Stimulated activated CD8-positive, alpha-beta memory T cell treated with anti-CD3 and anti-CD28 coated beads, Interleukin-15, amount 100 ng/mL, for 24 hours (primary cell): ENCODE results near the gene CAPN8.

ENCODE experiments used
- DNase-seq: peaks from one replicate; pipeline ENCODE4 v3.0.0-alpha.2; 2020; ENCODE audit warnings: low read depth

CAPN8 gene

DNA sequence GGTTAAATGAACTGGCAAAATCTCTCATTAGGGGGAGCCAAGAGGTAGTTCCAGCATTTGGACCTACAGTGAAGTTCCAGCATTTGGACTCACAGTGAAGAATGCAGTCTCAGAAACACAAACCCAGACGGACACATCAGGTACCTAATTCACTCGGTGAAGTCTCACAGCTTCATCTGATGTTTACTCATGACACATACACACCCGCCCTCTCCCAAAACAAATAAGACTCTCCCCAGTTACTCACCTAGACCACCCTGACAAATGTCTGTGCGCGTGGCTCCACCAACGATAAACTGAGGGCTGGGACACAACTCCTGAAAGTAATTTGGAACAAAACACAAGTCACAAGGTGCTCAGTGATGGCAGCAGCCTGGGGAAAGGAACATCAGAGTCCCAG, 11.4 kb downstream of the CAPN8 start:
- no peak for DNase-seq

DNA sequence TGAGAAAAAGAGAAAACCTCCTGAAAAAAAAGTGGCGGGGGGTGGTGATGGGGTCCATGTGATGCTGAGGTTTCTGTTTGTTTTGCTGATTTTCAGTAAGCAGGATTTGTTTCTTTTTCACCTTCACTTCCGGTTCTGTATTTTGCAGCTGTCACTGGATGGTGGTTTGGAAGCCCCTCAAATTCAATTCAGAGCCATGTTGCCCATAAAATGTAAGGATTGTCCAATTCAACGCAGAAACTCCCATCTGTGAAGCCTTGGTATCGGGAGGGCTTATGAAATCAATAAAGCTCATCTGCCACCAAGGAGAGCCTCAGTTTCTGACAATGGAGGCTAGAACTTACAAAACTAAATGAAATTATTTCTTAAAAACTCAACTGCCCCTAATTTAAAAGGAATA, 12.1 kb downstream of the CAPN8 start:
- no peak for DNase-seq

DNA sequence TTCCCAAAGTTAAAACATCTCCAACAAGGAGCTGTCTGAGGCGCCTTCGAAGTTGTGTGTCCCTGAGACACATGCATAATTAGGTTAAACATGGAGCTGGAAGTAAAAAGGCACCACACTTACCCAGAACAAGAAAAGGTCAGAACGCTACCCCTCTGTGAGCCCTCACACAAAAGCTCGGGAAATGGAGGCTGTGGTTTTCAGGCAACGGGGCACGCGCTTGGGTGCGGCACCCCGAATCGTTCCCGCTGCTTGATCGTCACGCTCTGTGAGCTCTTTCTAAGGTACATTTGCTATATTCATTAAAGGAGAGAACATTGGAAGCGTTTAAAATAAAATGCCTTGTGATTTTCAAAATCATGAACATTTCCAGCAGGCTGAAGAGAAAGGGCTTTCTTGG, 12.5 kb downstream of the CAPN8 start:
- DNase-seq, result no peak

DNA sequence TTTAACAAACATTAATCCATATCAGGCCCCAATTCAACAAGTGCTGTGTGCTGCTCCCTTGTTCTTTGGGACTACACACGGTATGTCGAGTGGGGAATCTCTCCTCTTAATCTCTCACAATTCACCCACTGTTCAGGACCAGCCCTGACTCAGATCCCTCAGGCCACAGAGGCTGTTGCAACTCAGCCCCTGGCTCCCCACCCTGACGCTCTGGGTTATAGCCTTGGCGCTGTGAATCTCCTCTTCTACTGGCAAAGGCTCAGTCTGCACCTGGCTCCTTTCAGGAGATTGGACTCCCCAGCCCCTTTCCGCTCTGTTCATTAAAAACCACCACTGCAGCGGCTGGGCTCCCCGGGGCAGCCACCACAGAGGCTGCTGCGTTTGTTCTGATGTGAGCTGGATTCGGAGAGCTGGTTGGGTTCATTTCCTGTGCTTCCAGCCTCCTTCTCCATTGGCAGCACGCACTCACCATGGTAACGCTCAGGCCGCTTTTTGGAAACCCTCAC, 13.0 kb downstream of the CAPN8 start:
- no peak for DNase-seq

DNA sequence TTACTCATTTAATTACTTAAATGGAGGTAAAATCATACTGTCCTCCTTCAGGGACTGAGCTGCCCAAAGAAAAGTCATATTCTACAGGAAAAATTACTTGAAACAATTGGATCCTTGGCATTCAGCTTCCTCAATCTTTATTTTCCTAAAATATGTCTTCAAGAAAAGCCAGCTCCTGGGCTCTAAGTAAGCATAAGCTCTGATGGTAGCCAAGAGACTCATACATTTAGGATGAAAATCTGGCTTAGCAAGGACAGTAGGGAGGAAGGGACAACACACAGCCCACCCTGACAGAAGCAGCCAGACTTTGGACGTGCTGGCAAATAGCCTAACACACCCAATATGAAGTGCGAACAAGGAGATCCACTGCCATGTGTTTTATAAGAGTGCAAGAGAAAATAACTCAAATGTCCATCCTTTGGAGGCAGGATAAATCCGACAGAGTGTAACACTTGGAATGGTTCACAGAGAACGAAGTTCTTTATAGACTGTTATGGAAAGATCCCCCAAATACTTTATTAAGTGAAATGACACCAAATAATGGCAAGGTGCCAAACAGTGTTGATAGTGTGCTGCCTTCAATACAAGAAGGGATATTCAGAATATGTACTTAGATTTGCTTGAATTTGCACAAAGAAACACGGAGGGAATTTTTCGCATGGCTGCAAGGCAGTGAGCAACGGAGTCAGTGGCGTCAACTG, 14.1 kb downstream of the CAPN8 start:
- no peak for DNase-seq

DNA sequence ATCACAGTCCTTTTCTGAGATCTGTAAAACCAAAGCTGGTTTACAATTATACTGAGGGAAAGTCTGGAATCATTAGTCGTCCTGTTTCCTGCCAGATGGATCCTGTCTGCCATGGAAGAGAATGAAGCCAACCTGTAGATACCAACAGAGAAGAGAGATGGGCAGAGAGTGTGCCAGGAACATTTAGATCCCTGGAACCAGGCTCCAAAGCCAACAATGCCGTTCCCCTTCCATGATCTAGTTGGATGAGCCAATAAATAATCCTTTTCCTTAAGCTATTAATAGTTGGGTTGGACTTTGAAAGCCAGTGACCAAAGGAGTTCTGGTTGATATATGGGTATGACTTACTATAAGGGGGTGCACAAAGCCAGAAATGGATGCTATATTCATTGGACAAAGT, 15.0 kb downstream of the CAPN8 start:
- DNase-seq, result no peak

DNA sequence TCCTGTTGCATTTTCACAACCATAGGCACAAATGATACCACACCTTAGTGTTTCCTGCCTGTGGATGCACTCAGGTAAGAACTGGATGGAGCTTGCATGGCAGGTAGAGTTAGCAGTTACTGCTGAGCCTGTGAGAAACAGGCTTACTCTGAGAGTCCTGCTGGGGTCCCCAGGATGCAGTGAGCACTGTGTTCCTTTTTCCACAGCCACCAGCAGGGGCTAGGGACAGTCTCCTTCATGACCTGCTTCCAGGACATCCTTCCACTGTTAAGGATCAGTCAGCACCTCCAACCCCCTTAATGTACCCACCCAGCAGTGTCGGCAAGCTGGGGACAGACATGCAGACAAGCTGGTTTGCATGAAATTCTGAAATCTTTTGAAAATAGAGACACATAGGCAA, 16.3 kb downstream of the CAPN8 start:
- DNase-seq, result no peak

DNA sequence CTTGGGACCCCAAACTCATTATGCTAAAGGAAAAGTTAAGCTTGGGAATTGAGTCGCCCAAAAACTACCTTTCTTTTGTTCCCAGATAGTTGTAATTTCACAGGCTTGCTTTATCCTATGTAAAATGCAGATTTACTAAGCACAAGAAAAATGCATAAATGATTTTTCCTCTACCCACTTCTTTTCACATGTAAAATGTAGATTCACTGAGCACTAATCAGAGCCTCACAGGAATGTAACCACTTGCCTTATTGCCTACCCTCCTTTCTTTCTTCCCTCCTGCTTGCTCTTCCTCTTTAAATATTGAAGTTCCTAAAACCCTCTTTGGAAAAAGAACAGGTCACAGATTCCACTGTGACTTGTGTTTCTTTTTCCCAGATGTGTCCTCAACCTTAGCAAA, 18.3 kb downstream of the CAPN8 start:
- no peak for DNase-seq

DNA sequence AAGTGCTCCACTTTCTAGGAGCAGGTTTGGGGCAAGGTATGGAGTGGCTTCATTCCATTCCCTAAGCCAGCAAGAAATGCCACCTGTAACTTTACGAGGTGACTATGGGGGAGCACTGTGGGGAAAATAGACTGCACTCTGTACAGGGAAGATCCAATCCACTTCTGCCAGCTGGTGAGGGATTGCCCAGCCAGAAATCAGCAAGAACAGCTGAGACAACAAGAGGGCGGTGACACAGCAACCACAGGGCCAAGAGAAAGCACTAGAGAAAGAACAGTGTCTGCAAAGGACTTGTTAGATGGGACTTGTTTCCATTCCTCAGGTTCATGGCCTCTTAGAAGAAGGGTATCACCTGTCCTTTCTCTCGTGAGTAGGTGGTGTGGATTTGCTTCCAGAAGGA, 19.6 kb downstream of the CAPN8 start:
- DNase-seq, result no peak

DNA sequence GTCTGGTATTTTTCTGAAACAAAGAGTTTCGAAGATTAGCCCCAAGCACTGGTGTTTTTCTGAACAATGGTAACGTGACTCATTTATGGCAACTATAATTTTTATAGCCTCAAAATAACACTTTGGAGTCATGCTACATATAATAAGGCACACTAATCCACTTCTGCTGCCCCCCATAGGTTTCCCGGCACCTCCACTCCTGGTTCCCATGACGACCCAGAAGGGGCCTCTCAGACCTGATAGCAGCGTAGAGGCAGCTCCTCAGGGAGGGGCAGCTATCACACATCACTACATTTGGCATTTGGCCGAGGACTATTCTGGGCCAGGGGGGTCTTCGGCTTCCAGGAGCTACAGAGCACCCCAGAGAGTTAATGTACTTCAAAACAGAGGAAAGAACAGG, 23.3 kb downstream of the CAPN8 start:
- DNase-seq, result no peak

DNA sequence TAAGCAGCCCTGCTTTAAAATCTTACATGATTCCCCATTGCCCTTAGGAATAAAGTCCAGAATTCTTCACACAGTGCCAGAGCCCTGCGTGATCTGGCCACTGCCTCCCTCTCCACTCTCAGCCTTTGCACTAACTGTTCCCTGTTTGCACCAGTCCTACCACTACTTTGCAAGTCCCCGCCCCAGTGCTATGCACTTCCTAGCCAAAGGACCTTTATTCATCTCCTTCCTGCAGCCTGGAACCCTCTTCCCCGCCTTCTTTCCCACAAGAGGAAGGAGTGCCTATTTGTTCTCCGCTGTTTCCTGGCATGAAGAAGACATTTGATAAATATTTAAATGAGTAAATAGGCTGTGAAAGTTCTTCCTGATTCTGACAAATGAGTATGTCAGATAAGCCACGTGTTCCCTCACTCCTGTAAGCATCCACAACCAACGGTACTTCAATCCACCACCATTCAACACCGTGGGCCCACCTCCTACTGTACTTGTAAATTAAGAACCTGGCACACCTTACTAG, 23.9 kb downstream of the CAPN8 start:
- DNase-seq, result no peak

DNA sequence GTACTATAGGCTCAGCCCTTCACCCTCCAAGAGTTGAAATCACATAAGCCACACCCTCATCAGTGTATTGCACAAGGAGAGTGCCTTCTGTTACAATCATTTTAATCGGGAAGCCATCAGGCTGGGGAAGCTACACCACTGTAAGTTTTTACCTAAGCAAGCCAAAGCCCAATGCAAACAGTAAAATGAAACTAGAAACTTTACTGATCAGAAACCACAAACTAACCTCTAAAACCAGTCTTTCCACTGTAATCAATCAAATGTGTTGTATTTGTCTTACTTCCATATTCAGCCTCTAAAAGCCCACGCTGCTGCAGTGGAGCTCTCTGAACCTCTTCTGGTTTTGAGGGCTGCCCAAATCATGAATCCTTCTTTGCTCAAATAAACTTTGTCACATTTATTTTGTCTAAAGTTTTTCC, 26.2 kb downstream of the CAPN8 start:
- DNase-seq, result no peak

DNA sequence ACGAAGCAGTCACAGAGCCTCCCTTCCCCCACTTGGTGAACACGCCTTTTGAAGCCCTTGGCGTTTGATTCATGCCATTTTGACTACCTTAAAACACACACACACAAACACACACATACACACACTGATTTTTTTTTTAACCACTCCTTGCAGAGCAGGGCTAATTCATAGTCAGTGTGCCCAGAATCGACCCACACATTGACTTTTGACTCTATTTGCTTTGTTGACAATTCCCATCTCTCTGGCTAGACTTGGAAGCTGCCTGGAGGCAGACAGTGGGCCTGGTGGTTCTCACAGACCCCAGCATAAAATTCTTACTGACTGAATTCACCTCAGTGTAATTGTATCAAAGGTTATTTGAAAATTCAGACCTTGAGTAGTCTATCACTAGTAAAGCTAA, 30.3 kb downstream of the CAPN8 start:
- DNase-seq, result no peak

DNA sequence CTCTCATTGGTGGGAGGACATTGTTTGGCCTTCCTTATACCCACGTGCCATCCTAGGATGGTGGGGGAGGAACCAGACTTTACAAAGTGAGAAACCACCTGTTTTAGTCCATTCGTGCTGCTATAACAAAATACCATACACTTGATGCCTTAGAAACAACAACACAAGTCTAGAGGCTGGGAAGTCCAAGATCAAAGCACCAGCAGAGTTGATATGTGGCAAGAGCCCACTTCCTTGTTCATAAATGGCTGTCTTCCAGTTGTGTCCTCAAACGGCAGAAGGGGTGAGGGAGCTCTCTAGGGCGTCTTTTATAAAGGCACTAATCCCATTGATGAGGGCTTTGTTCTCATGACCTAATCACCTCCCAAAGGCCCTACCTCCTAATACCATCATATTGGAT, 31.1 kb downstream of the CAPN8 start:
- DNase-seq, result no peak

DNA sequence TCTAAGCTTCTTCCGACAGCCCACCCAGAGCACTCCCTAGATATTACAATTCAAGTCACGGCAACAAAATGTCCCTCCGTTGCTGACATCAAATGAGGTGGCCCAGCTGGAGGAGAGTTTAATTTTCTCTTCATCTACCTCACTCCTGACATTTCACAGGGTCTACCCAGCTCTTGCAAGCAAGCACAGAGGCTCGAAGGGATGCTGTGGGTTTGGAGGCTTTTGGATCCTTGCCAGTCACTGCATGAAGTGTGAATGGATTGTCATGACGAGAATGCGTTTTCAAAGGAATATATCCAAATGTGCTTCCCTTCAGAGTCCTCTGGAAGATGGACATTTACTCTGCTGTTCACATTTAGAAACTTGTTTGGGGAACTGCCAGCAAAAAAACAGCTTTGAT, 33.5 kb downstream of the CAPN8 start:
- DNase-seq, result no peak

DNA sequence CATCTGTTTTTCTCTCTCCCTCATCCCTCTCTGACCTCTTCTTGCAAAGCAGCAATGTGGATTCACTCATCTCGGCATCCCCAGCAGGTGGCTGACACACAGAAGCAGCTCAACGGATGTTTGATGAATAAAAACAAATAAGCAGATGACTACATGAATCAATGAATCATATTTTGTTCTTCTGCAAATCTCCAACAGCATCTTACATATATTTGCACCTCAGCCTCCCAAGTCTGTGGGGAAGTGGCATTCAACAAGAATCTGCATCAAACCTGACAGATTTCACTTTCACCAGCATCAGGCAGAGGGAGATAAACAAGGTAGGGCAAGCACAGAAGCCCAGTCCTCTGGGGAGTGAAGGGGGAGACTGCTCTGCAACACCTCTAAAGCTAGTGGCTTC, 34.0 kb downstream of the CAPN8 start:
- DNase-seq, result no peak

DNA sequence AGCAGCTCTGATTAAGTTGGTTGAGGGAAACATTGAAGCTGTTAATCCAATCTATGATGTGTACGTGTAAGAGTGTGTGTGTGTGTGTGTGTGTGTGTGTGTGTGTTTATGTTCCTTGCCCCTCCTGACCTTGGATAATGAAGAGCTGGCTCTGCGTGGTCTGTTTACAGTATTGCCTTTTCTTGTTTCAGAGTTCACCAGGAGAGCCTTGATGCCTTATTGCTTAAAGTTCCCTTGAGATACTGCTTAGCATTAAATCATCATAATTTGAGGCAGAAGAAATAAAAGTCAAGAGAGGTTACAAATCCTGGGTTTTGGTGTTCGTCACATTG, 36.4 kb downstream of the CAPN8 start:
- DNase-seq, result no peak

DNA sequence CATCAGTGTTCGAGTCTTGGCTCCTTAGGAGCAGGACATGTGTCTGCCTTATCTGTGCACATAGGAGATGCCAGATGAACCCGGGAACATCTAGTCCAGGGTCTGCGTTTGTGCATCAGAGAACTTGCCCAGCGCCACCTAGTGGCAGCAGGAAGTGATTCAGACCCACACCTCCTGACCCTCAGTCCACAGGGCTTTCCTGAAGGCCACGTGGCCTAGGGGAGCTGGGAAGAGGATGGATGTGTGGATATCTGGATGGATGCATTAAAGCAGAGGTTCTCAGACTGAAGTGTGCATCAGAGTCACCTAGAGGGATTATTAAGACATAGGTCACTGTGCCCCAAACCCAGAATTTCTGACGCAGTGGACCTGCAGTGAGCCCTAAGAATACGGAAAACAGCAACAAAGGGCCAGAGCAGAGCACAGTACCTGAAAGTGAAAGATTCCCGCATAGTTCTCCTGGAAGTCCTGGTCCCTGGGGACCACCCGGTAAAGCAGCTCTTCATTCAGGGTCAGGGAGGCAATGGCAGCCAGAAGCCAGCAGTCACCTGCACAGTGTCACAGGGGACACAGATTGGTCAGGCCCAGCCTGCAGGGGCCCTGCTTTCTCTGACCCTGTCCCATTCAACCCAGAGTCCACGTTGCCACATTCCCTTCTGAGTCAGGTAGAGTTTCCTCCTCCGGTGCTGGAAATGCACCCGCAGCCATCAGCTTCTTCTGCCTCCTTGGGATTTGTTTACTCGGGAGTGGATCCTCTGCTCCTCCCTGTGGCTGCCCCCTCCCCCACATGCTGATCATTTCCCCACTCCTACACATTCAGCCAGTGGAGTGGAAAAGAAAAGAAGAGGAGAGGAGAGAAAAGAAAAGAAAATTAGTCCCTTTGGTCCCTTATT, 37.0 kb downstream of the CAPN8 start:
- DNase-seq, result peak; percentile 19

DNA sequence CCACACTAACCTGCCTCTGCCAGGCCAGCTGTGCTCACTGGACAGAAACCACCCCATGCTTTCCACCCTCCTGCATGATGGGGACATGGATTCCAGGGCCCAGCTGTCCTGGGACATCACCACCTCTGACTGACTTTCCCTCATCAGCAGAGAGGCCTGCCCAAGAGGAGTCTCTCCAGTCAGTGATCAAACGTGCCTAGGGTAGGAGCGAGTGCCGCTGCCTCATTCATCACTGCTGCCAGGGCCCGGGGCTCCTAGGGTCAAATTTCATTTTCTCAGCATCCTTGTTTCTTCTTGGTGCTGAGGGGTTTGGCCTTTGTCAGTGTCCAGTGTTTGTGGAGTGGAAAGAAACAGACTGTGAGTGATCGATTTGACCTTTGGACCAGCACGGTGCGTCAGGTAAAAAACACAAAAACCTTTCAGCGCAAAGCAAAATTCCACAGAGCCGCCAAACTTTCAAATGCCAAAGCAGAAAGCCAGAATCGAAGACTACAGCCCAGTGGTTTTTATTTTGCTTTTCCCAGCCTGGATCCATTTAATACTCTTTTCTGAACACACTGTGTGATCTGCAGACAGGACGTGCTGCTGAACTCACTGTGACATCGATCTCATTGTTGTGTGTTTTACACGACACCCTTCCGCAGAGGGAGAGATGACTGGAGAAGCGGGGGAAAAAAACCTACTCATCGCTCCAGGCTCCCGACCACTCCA, 43.2 kb downstream of the CAPN8 start:
- DNase-seq, result no peak

DNA sequence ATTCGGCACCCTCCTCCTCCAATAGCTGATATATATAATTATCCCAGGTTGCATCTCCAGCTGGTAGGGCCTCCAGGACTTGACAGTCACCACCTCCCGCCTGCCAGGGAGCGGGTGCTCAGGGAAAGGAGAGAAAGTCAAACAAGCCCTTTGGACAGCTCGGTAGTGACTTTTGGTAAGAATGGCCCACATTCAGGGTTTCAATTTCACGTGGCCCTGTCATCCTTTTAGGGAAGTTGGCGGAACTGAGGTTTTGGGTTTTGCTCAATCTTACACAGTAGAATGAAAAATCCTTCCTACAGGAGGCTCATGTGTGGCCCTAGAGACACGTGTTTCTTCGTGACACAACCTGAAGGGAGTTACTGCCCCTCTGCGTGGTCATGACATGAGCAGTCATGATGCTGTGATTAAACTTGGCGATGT, 44.2 kb downstream of the CAPN8 start:
- DNase-seq, result no peak

DNA sequence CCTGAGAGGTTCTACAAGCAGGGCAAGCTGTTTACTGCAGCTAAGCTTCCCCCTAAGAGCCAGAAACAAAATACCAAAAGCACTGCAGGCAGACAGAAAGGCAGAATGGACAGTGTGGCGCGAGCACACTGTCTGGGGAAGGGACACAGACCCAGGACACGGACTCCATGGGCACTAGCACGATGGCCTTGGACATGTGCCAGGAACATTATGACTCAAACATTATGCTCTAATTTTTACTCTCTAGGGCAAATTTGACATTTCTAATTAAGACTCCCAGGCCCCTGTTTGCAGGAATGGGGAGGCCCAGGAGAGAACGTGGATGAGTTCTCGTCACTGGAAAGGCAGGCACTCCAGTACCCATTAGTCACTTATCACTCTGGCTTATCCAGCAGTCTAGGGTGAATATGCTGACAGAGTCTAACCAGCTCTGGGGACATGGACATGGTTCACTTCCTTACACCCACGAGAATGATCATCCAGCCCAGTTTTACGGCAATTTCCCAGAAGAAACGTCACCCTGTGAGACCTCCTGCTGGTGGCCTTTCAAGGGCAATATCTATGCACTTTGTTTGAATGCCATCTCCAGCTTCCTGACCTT, 45.1 kb downstream of the CAPN8 start:
- no peak for DNase-seq

DNA sequence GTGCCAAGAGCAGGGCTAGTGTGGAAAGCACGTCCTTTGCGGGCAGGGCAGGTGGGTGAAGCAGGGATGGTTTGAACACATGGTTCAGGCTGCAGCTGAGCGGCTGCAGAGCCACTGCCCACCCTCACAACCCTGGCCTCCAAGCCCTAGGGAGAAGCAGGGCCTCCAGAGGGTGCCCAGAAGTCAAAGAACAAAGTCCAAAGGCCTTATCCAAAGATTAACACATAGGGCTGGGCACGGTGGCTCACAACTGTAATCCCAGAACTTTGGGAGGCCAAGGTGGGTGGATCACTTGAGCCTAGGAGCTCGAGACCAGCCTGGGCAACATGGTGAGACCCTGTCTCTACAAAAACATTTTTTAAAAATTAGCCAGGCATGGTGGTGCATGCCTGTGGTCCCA, 46.8 kb downstream of the CAPN8 start:
- DNase-seq, result no peak
